Duodenal mucosa (tissue), 2 donors: Measurements from ENCODE around the gene CD59.
"Not testable (repeated sequence)": the region's sequence is repeated elsewhere in the genome, so short reads cannot be mapped to it uniquely, and the experiment has no call there.

Source experiments
- H3K27ac ChIP-seq: one replicate; pipeline ENCODE4 v1.7.0; 2013; ENCODE audit warnings: low read depth, low read length
- H3K27me3 ChIP-seq, 2 donors: one replicate each; pipeline ENCODE4 v1.7.0; 2013; ENCODE audit warnings: low read length in 2 of 2, control low read depth in 1 of 2; ENCODE audit not compliant: insufficient read depth in 2 of 2, control insufficient read depth in 1 of 2
- H3K36me3 ChIP-seq, 2 donors: one replicate each; pipeline ENCODE4 v1.7.0; 2013; ENCODE audit warnings: low read length in 2 of 2, control low read depth in 1 of 2; ENCODE audit not compliant: insufficient read depth in 2 of 2, control insufficient read depth in 1 of 2
- H3K4me1 ChIP-seq, 2 donors: one replicate each; pipeline ENCODE4 v1.7.0; 2013; ENCODE audit warnings: low read length in 2 of 2, control low read depth in 1 of 2; ENCODE audit not compliant: insufficient read depth in 2 of 2, control insufficient read depth in 1 of 2
- H3K4me3 ChIP-seq, 2 donors: one replicate each; pipeline ENCODE4 v1.7.0; 2013; ENCODE audit warnings: low read length in 2 of 2, low read depth in 1 of 2
- H3K9ac ChIP-seq, 2 donors: one replicate each; pipeline ENCODE4 v1.7.0; 2013; ENCODE audit warnings: low read length in 2 of 2, low read depth in 1 of 2
- H3K9me3 ChIP-seq, 2 donors: one replicate each; pipeline ENCODE4 v1.7.0; 2013; ENCODE audit warnings: low read length in 2 of 2, control low read depth in 1 of 2; ENCODE audit not compliant: control insufficient read depth in 1 of 2

CD59 gene

GRCh38 chr11:33730716-33731115, 5.5 kb downstream of the CD59 start:
- H3K9ac ChIP-seq = no peak overlapping the region
- H3K27ac ChIP-seq = no peak overlapping the region

DNA sequence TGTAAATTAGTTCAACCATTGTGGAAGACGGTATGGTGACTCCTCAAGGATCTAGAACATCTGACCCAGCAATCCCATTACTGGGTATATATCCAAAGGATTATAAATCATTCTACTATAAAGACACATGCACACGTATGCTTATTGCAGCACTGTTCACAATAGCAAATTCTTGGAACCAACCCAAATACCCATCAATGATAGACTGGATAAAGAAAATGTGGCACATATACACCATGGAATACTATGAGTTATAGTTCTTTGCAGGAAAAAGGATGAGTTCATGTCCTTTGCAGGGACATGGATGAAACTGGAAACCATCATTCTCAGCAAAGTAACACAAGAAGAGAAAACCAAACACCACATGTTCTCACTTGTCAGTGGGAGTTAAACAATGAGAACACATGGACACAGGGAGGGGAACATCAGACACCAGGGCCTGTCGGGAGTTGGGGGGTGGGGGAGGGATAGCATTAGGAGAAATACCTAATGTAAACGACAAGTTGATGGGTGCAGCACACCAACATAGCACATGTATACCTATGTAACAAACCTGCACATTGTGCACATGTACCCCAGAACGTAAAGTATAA, 7.1 kb downstream of the CD59 start:
- not testable (repeated sequence) for H3K9ac ChIP-seq, H3K36me3 ChIP-seq, H3K4me3 ChIP-seq, H3K9me3 ChIP-seq, H3K27ac ChIP-seq, H3K27me3 ChIP-seq
- peaks cover 11 to 24% of the 10 kb centered on the region in 2 donors for H3K4me1 ChIP-seq

More at GRCh38 chr11:33730716-33731115, 5.5 kb downstream of the CD59 start:
- H3K27me3 ChIP-seq = no peaks in the 10 kb centered on the region
- peaks cover 18 to 21% of the 10 kb centered on the region in 2 donors for H3K4me1 ChIP-seq
- no peaks in the 10 kb centered on the region for H3K9me3 ChIP-seq
- H3K4me3 ChIP-seq = no peak overlapping the region
- no peaks in the 10 kb centered on the region for H3K36me3 ChIP-seq

DNA sequence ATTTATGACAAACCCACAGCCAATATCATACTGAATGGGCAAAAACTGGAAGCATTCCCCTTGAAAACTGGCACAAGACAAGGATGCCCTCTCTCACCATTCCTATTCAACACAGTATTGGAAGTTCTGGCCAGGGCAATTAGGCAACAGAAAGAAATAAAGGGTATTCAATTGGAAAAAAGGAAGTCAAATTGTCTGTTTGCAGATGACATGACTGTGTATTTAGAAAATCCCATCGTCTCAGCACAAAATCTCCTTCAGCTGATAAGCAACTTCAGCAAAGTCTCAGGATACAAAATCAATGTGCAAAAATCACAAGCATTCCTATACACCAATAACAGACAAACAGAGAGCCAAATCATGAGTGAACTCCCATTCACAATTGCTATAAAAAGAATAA, 8.7 kb downstream of the CD59 start:
- not testable (repeated sequence) for H3K27me3 ChIP-seq, H3K9ac ChIP-seq, H3K9me3 ChIP-seq, H3K36me3 ChIP-seq, H3K4me3 ChIP-seq, H3K27ac ChIP-seq
- peaks cover 23 to 30% of the 10 kb centered on the region in 2 donors for H3K4me1 ChIP-seq

GRCh38 chr11:33725496-33725895, 10.7 kb downstream of the CD59 start:
- H3K4me1 ChIP-seq = peaks cover 20 to 33% of the 10 kb centered on the region in 2 donors
- no peaks in the 10 kb centered on the region for H3K9me3 ChIP-seq
- H3K27me3 ChIP-seq = no peaks in the 10 kb centered on the region
- no peak overlapping the region for H3K4me3 ChIP-seq
- H3K27ac ChIP-seq = no peak overlapping the region
- H3K9ac ChIP-seq = no peak overlapping the region
- H3K36me3 ChIP-seq = peaks cover 10 to 13% of the 10 kb centered on the region in 2 donors

- Histone ChIP-seq H3K4me1 (peaks cover 20 to 33% of the 10 kb centered on the region in 2 donors), H3K4me3 (no peak overlapping the region), H3K27me3 (no peaks in the 10 kb centered on the region), H3K27ac (peak overlapping the region; percentile 60), H3K9me3 (no peaks in the 10 kb centered on the region), H3K9ac (no peak overlapping the region), H3K36me3 (peaks cover 10 to 21% of the 10 kb centered on the region in 2 donors)
These were observed 11.6 kb downstream of the CD59 start for GRCh38 chr11:33724644-33725035.

DNA sequence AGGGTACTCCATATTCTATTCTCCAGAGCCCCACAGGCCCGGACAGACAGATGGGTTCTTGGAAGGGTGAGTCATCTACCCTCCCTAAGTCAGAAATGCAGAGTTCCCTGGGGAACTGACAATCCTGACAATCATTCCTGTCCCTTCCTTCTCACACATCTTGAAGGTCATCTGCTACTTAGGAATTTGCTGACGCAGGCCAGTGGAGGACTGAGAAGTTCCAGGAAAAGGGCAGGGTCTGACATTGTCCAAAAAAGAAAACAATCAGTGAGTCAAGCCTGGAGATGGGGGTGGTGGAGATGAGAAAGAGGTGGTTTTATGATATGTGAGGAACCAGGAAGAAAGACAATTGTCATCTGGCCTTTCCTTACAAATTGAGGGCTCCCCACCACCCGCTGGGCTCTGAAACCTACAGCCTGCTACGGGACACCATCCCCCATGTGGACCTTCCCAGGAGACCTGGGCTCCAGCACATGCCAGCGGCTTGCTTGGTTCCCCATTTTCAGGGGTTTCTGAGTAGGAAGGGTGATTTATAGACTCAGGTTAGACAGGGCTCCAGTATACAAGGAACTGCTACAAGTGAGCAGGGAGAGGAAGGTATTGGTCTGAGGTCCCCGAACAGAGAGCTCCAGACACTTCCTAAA, 12.9 kb downstream of the CD59 start:
- Histone ChIP-seq H3K4me1 (peaks cover 20 to 33% of the 10 kb centered on the region in 2 donors), H3K4me3 (no peak overlapping the region), H3K27me3 (no peaks in the 10 kb centered on the region), H3K27ac (peak overlapping the region; percentile 60), H3K36me3 (peaks cover 10 to 28% of the 10 kb centered on the region in 2 donors), H3K9ac (no peak overlapping the region), H3K9me3 (no peaks in the 10 kb centered on the region)

DNA sequence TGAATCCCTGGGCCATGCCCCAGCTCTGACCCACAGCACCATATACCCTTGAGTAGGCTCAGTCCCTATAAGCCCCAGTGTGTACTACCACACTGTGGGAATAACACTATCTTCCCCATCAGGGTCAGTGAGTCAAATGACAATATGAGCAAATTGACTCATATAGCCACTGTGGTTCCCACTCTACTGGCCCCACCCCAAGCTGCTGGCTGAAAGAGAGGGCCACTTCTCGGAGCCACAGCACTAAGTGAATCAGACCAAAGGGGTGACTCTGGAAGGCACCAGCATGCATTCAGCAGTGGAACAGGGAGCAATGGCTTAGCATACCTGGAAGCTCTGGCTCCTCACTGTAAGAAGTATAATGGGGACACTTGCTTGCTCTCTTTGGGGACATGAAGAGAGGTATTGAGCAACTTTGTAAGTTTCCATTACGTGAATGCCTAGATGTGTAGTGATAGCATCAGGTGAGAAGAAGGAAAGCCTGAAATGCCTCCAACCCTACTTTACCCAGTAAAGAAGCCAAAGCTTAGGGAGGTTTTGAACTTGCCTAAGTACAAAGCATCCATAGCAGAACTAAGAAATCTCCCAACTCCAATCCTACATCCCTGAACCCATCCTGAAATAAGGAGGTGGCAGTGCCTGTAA, 13.5 kb downstream of the CD59 start:
- Histone ChIP-seq H3K9me3 (no peaks in the 10 kb centered on the region), H3K36me3 (peaks cover 10 to 28% of the 10 kb centered on the region in 2 donors), H3K4me1 (peaks cover 20 to 33% of the 10 kb centered on the region in 2 donors), H3K9ac (no peak overlapping the region), H3K27me3 (no peaks in the 10 kb centered on the region), H3K4me3 (no peak overlapping the region), H3K27ac (peak overlapping the region; percentile 58)

DNA sequence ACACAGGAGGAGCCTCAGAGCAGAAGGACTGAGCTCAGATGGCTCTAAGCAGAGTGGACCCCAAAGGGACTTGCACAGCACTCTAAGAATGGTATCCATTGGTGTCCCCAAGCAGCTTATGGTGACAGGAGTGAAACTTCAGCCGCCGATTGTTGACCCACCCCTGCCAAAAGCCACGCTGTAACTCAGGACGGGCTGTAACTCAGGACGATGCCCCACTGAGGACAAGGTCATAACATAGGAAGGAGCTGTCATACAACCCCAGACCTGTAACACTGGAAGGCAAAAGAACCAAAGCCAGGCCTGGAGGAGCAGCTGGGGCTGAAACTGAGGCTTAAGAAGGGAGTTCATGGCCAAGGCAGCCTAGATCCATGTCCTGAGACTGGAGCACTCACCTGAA, 14.2 kb downstream of the CD59 start:
- Histone ChIP-seq H3K9me3 (no peaks in the 10 kb centered on the region), H3K36me3 (peaks cover 14 to 34% of the 10 kb centered on the region in 2 donors), H3K4me3 (no peak overlapping the region), H3K4me1 (peaks cover 20 to 34% of the 10 kb centered on the region in 2 donors), H3K27ac (peak overlapping the region; percentile 58), H3K9ac (no peak overlapping the region), H3K27me3 (no peaks in the 10 kb centered on the region)

DNA sequence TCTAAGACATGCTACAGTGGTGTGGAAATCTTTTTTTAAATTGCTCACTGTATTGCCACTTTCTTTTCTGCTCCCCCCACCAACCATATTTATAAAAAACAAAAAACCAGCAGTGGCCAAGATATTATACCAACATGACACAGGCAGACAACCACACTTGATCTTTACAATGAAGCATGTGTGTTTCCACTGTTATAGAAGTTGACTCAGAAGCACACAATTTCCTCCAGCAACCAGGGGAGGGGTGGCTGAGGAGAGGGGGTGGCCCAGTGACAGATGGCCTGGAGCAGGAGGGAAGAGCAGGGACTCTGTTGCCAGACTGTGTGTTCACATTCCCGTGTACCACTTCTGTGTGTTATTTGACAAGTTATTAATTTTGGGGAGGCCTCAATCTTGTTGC, 14.8 kb downstream of the CD59 start:
- Histone ChIP-seq H3K36me3 (peaks cover 15 to 37% of the 10 kb centered on the region in 2 donors), H3K4me1 (peaks cover 25 to 40% of the 10 kb centered on the region in 2 donors), H3K9ac (no peak overlapping the region), H3K27ac (peak overlapping the region; percentile 58), H3K4me3 (no peak overlapping the region), H3K9me3 (no peaks in the 10 kb centered on the region), H3K27me3 (no peaks in the 10 kb centered on the region)

GRCh38 chr11:33719587-33719986, 16.6 kb downstream of the CD59 start:
- Histone ChIP-seq H3K36me3 (peaks cover 15 to 38% of the 10 kb centered on the region in 2 donors), H3K9me3 (no peaks in the 10 kb centered on the region), H3K27ac (no peak overlapping the region), H3K4me1 (peaks cover 28 to 41% of the 10 kb centered on the region in 2 donors), H3K9ac (no peak overlapping the region), H3K4me3 (no peak overlapping the region), H3K27me3 (no peaks in the 10 kb centered on the region)
